Neural cell (in vitro differentiated cells): ENCODE data around the gene ABCA1.

ENCODE experiments used
- EZH2 ChIP-seq: fragments of 200-600, 300-800 bp; shearing (Covaris generic), sonication (generic); IDR thresholded peaks from 2 replicates; pipeline ENCODE4 v1.6.1; 2014; ENCODE audit warnings: antibody characterized with exemption, low read length, borderline replicate concordance, mild to moderate bottlenecking; ENCODE audit not compliant: insufficient read depth, poor library complexity, severe bottlenecking
- POLR2AphosphoS5 ChIP-seq: IDR thresholded peaks from 2 replicates; pipeline ENCODE4 v1.6.1; 2012
- TF ChIP-seq, protein P1 (sequence below): fragments of 450-650 bp; IDR thresholded peaks from 2 replicates; pipeline ENCODE4 v1.5.1; 2014; ENCODE audit warnings: antibody characterized with exemption, mild to moderate bottlenecking, moderate library complexity; ENCODE audit not compliant: poor library complexity, severe bottlenecking
- TF ChIP-seq, protein P2 (sequence below): IDR thresholded peaks from 2 replicates; pipeline ENCODE4 v1.6.1; 2012; ENCODE audit warnings: borderline replicate concordance

- TF ChIP-seq, protein P1, sequence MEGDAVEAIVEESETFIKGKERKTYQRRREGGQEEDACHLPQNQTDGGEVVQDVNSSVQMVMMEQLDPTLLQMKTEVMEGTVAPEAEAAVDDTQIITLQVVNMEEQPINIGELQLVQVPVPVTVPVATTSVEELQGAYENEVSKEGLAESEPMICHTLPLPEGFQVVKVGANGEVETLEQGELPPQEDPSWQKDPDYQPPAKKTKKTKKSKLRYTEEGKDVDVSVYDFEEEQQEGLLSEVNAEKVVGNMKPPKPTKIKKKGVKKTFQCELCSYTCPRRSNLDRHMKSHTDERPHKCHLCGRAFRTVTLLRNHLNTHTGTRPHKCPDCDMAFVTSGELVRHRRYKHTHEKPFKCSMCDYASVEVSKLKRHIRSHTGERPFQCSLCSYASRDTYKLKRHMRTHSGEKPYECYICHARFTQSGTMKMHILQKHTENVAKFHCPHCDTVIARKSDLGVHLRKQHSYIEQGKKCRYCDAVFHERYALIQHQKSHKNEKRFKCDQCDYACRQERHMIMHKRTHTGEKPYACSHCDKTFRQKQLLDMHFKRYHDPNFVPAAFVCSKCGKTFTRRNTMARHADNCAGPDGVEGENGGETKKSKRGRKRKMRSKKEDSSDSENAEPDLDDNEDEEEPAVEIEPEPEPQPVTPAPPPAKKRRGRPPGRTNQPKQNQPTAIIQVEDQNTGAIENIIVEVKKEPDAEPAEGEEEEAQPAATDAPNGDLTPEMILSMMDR = no peak
- TF ChIP-seq POLR2AphosphoS5 (no peak), EZH2 (no peak)
- TF ChIP-seq, protein P2, sequence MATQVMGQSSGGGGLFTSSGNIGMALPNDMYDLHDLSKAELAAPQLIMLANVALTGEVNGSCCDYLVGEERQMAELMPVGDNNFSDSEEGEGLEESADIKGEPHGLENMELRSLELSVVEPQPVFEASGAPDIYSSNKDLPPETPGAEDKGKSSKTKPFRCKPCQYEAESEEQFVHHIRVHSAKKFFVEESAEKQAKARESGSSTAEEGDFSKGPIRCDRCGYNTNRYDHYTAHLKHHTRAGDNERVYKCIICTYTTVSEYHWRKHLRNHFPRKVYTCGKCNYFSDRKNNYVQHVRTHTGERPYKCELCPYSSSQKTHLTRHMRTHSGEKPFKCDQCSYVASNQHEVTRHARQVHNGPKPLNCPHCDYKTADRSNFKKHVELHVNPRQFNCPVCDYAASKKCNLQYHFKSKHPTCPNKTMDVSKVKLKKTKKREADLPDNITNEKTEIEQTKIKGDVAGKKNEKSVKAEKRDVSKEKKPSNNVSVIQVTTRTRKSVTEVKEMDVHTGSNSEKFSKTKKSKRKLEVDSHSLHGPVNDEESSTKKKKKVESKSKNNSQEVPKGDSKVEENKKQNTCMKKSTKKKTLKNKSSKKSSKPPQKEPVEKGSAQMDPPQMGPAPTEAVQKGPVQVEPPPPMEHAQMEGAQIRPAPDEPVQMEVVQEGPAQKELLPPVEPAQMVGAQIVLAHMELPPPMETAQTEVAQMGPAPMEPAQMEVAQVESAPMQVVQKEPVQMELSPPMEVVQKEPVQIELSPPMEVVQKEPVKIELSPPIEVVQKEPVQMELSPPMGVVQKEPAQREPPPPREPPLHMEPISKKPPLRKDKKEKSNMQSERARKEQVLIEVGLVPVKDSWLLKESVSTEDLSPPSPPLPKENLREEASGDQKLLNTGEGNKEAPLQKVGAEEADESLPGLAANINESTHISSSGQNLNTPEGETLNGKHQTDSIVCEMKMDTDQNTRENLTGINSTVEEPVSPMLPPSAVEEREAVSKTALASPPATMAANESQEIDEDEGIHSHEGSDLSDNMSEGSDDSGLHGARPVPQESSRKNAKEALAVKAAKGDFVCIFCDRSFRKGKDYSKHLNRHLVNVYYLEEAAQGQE = no peak
Observed at GRCh38 chr9:104758974-104759373, 169.0 kb downstream of the ABCA1 start.
